Mammary epithelial cell (primary cell): Measurements from ENCODE around the gene DNAJC6.

Experiments used
- CTCF ChIP-seq, 2 donors: IDR thresholded peaks in 1 of 2; conservative IDR thresholded peaks in 1 of 2; 2 replicates each; pipeline ENCODE4 v1.5.1; 2011 to 2012; ENCODE audit warnings: inconsistent platforms in 2 of 2, low read length in 2 of 2, mild to moderate bottlenecking in 2 of 2, control low read depth in 1 of 2, low read depth in 1 of 2; ENCODE audit not compliant: insufficient read depth in 1 of 2; ENCODE audit errors: extremely low read depth in 1 of 2
- EZH2 ChIP-seq: IDR thresholded peaks from 2 replicates; pipeline ENCODE4 v1.6.1; 2012; ENCODE audit warnings: low read length, inconsistent platforms, borderline replicate concordance

DNA sequence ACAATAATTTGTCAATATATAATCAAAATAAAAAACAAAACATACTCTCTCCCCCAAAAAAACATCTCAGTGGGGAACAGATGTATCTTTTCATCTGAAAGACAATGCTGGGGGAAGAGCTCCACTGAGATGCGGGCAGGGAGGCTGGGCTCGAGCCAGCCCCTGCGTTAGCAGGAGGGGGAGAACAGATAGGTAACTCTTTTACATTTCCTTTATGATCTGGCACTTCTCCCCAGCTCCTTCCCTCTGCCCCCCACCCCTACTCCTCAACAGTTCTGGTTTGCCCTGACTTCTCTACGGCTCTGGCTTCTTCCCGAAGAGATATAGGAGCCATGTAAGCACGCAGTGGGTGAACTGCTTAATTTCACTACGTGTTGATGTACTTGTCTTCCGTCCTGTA is 123.6 kb downstream of the DNAJC6 start:
- TF ChIP-seq CTCF (conservative IDR thresholded peaks at IDR 0.05 in 1 of 2, IDR thresholded peaks at IDR 0.05 in 1 of 2; ENCODE audit: extremely low read depth in 1 of 2, insufficient read depth in 1 of 2, low read depth in 1 of 2, low read length in 2 of 2): no peak
- TF ChIP-seq EZH2: no peak
